ENCODE data around the gene RNF152. TPM values are rescaled to one million over a fixed set of nuclear protein-coding genes. Genes with fewer than 3 reads are reported as not detected.

Gene RNF152
- total RNA-seq, 1 donor from 2014 or later, result 24.1 TPM

DNA sequence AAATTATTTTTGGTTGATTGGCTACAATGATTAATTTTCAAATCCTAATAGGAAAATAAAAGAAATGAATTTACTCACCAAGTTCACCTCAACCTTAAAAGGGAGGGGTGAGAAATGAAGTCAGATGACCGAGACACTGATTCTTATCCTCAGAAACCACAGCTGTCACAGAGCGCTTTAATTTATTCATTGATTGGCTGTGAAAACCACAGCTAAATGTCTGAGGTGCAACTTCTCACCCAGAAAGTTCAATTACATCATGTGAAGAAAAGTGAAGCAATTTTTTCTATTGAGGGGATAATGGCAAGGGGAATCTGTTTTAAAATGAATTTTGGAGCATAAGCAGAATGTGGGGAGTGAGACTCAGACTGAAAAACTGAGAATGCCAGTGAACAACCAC lies 128.4 kb downstream of the RNF152 start:
- Histone ChIP-seq H3K9ac (no peak overlapping the region), H3K27me3 (no peaks in the 10 kb centered on the region), H3K4me1 (peaks cover 13% of the 10 kb centered on the region), H3K4me3 (no peak overlapping the region), H2AFZ (replicated peaks) (peak overlapping the region; percentile 83), H3K9me3 (ENCODE audit: low read depth) (no peaks in the 10 kb centered on the region), H3K4me2 (peak overlapping the region; percentile 13), H3K79me2 (ENCODE audit: low read depth) (no peaks in the 10 kb centered on the region), H3K36me3 (no peaks in the 10 kb centered on the region), H4K20me1 (ENCODE audit: low read depth) (no peaks in the 10 kb centered on the region), H3K27ac (no peak overlapping the region), H3F3A (ENCODE audit: low read depth) (no peaks in the 10 kb centered on the region)
- no peak for DNase-seq (ENCODE audit: low spot score)
- Mint-ChIP-seq H3K4me3 (no peak overlapping the region), H3K4me1 (peaks cover 25% of the 10 kb centered on the region), H3K36me3 (no peaks in the 10 kb centered on the region), H3K27ac (no peak overlapping the region), H3K27me3 (ENCODE audit: insufficient read depth, low read depth) (peaks cover 2% of the 10 kb centered on the region), H3K9me3 (no peaks in the 10 kb centered on the region)
- TF ChIP-seq EZH2 (IDR thresholded peaks at IDR 0.05), result no peak
- TF ChIP-seq CTCF (IDR thresholded peaks at IDR 0.05), result no peak
- TF ChIP-seq EZH2phosphoT487 (IDR thresholded peaks at IDR 0.05), result no peak

DNA sequence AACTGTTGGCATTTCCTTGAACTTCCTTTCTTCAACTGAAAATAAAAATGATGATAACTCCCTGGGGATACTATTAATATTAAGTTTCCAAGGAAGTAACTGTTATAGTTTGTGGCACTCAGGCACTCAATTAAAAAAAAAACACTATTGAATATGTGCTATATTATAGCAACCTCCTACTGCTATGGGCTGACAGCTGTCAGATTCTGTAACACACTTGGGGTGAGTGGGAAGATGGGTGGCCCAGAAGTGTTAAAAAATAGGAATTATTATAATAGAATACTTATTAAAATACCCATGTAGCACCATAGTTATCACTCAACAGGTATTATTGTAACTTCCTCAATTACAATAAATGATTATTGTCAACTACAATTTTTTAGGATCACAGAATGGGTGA lies 130.9 kb downstream of the RNF152 start:
- peaks cover 30% of the 10 kb centered on the region for H3K4me1 Mint-ChIP-seq
- H3K27ac ChIP-seq, result no peak overlapping the region
- TF ChIP-seq CTCF (IDR thresholded peaks at IDR 0.05), result no peak
- TF ChIP-seq EZH2 (IDR thresholded peaks at IDR 0.05), result no peak
- TF ChIP-seq EZH2phosphoT487 (IDR thresholded peaks at IDR 0.05), result no peak
- H3K27ac Mint-ChIP-seq, result no peak overlapping the region
- H3K9ac ChIP-seq, result no peak overlapping the region
- peaks cover 13% of the 10 kb centered on the region for H3K4me1 ChIP-seq
- DNase-seq (ENCODE audit: low spot score), result no peak
- H3K36me3 Mint-ChIP-seq, result no peaks in the 10 kb centered on the region
- no peak overlapping the region for H2AFZ ChIP-seq (replicated peaks)
- no peaks in the 10 kb centered on the region for H3K79me2 ChIP-seq (ENCODE audit: low read depth)
- H3K27me3 ChIP-seq, result no peaks in the 10 kb centered on the region
- no peak overlapping the region for H3K4me3 ChIP-seq
- H3F3A ChIP-seq (ENCODE audit: low read depth), result no peaks in the 10 kb centered on the region
- H3K27me3 Mint-ChIP-seq (ENCODE audit: insufficient read depth, low read depth), result peaks cover 2% of the 10 kb centered on the region
- no peaks in the 10 kb centered on the region for H4K20me1 ChIP-seq (ENCODE audit: low read depth)
- no peaks in the 10 kb centered on the region for H3K36me3 ChIP-seq
- no peaks in the 10 kb centered on the region for H3K9me3 Mint-ChIP-seq
- H3K4me2 ChIP-seq, result no peak overlapping the region
- H3K4me3 Mint-ChIP-seq, result no peak overlapping the region
- no peaks in the 10 kb centered on the region for H3K9me3 ChIP-seq (ENCODE audit: low read depth)
